HepG2 (cell line): Measurements from ENCODE around the gene GNAT3. TPM values are rescaled to one million over a fixed set of nuclear protein-coding genes. Genes with fewer than 3 reads are reported as not detected.

ENCODE experiments used
- ATAC-seq: fragments of 200-7000 bp; cut with Tn5 transposase; 3 replicates; pipeline ENCODE4 v1.9.1; 2020; ENCODE audit warnings: mild to moderate bottlenecking, moderate library complexity
- BruUV-seq: library from RNA; stranded (reverse); fragments of 400-500 nt; replicated peaks from 2 replicates; lab custom pipeline; 2021; lab: Mats Ljungman, UMichigan
- CTCF ChIA-PET: fragments of 300-600 bp; formaldehyde crosslinking; extraction: SDS; loops from one replicate; lab custom pipeline; 2021; ENCODE audit warnings: low total read pairs, inconsistent platforms, low intra/inter-chr PET ratio; lab: Yijun Ruan, JAX
- POLR2A ChIA-PET: fragments of 350-600 bp; sonication (Branson Sonifier 250); formaldehyde crosslinking; loops from one replicate; lab custom pipeline; 2020; ENCODE audit warnings: antibody characterized with exemption, inconsistent platforms; lab: Yijun Ruan, JAX
- DNase-seq: peaks from one replicate; pipeline ENCODE4 v3.0.0-alpha.2; 2015; ENCODE audit warnings: low spot score
- FAIRE-seq: peaks from 3 replicates; lab custom pipeline; 2011; peaks lifted over from hg19 to GRCh38; lab: Jason Lieb, UNC
- H2AFZ ChIP-seq: one replicate; pipeline ENCODE4 v1.6.1; 2011; ENCODE audit warnings: low read length, inconsistent platforms
- H3K27ac ChIP-seq: fragments of 300-600 bp; 3 replicates; pipeline ENCODE4 v1.8.0; 2011; ENCODE audit warnings: mixed run types, mild to moderate bottlenecking, mixed read lengths, low read length, inconsistent platforms; ENCODE audit not compliant: insufficient read depth; ENCODE audit errors: extremely low read length
- H3K27me3 ChIP-seq, 2 experiments: fragments of 200-600 bp in 1 of 2; 2 replicates in 1 of 2; 3 replicates in 1 of 2; pipeline versions ENCODE4 v1.6.0 to v1.8.0; 2011; ENCODE audit warnings: low read length in 2 of 2, mild to moderate bottlenecking in 2 of 2, moderate library complexity in 2 of 2, inconsistent platforms in 1 of 2; ENCODE audit not compliant: insufficient read depth in 2 of 2, control insufficient read depth in 1 of 2
- H3K36me3 ChIP-seq, 2 experiments: fragments of 200-600 bp in 1 of 2; replicated peaks in 1 of 2; 2 replicates in 1 of 2; 3 replicates in 1 of 2; pipeline versions ENCODE4 v1.5.1 to v1.8.0; 2011; ENCODE audit warnings: low read length in 2 of 2, inconsistent platforms in 1 of 2; ENCODE audit not compliant: insufficient read depth in 2 of 2, control insufficient read depth in 1 of 2
- H3K4me1 ChIP-seq: 2 replicates; pipeline ENCODE4 v1.5.1; 2012; ENCODE audit warnings: low read length, inconsistent platforms; ENCODE audit not compliant: insufficient read depth
- H3K4me2 ChIP-seq: 2 replicates; pipeline ENCODE4 v1.6.0; 2011; ENCODE audit warnings: low read depth, low read length, inconsistent platforms
- H3K4me3 ChIP-seq, 3 experiments: fragments of 200-600 bp in 1 of 3; sonication (generic), shearing (Covaris generic) in 1 of 3; replicated peaks in 1 of 3; 2 replicates each; pipeline ENCODE4 v1.5.1; 2011 to 2016; ENCODE audit warnings: low read length in 3 of 3, inconsistent platforms in 2 of 3, low read depth in 2 of 3, mild to moderate bottlenecking in 2 of 3, control low read depth in 1 of 3, mixed read lengths in 1 of 3; ENCODE audit not compliant: insufficient read depth in 1 of 3
- H3K79me2 ChIP-seq: one replicate; pipeline ENCODE4 v1.6.1; 2011; ENCODE audit warnings: low read length, inconsistent platforms; ENCODE audit not compliant: insufficient read depth
- H3K9ac ChIP-seq: 2 replicates; pipeline ENCODE4 v1.6.0; 2011; ENCODE audit warnings: mild to moderate bottlenecking, low read depth, low read length, inconsistent platforms; ENCODE audit not compliant: insufficient read depth
- H3K9me3 ChIP-seq: 2 replicates; pipeline ENCODE4 v1.5.1; 2012; ENCODE audit warnings: mild to moderate bottlenecking, low read length
- H4K20me1 ChIP-seq: 2 replicates; pipeline ENCODE4 v1.6.0; 2011; ENCODE audit warnings: inconsistent platforms, mild to moderate bottlenecking, low read length, moderate library complexity; ENCODE audit not compliant: insufficient read depth
- HNF1A ChIP-seq, 2 experiments: sonication (generic) in 1 of 2; formaldehyde crosslinking in 1 of 2; IDR thresholded peaks; 2 replicates each; pipeline versions ENCODE4 v1.4.0 to v1.6.1; 2016 to 2020; ENCODE audit warnings: borderline replicate concordance in 1 of 2, low read depth in 1 of 2, mild to moderate bottlenecking in 1 of 2, missing genetic modification reagents in 1 of 2
- HNF4A ChIP-seq: sonication (generic); formaldehyde crosslinking; IDR thresholded peaks from 2 replicates; pipeline ENCODE4 v1.4.0; 2020; ENCODE audit warnings: missing genetic modification reagents
- KDM6A ChIP-seq: IDR thresholded peaks from 2 replicates; pipeline ENCODE4 v1.6.1; 2016; ENCODE audit warnings: low read depth
- LCORL ChIP-seq, 2 experiments: fragments of 450-650 bp in 1 of 2; sonication (generic) in 1 of 2; formaldehyde crosslinking in 1 of 2; IDR thresholded peaks; 2 replicates each; pipeline versions ENCODE4 v1.5.0 to v1.6.1; 2017 to 2020; ENCODE audit warnings: antibody characterized with exemption in 1 of 2, missing genetic modification reagents in 1 of 2
- MBD4 ChIP-seq: IDR thresholded peaks from 2 replicates; pipeline ENCODE4 v1.6.1; 2012; ENCODE audit warnings: low read length, inconsistent platforms, borderline replicate concordance
- MTA3 ChIP-seq: sonication (generic); formaldehyde crosslinking; IDR thresholded peaks from 2 replicates; pipeline ENCODE4 v1.4.0; 2020; ENCODE audit warnings: missing genetic modification reagents
- NFATC3 ChIP-seq: sonication (generic); formaldehyde crosslinking; IDR thresholded peaks from 2 replicates; pipeline ENCODE4 v1.5.1; 2020; ENCODE audit warnings: mild to moderate bottlenecking, missing genetic modification reagents
- PLSCR1 ChIP-seq: sonication (generic); formaldehyde crosslinking; IDR thresholded peaks from 2 replicates; pipeline ENCODE4 v1.5.0; 2020; ENCODE audit warnings: missing genetic modification reagents, mild to moderate bottlenecking, borderline replicate concordance
- SP1 ChIP-seq, 2 experiments: fragments of 450-650 bp in 1 of 2; sonication (generic) in 1 of 2; formaldehyde crosslinking in 1 of 2; IDR thresholded peaks; 2 replicates each; pipeline versions ENCODE4 v1.4.0 to v1.6.1; 2016 to 2020; ENCODE audit warnings: missing genetic modification reagents in 1 of 2
- ZNF335 ChIP-seq: sonication (generic); formaldehyde crosslinking; IDR thresholded peaks from 2 replicates; pipeline ENCODE4 v1.4.0; 2020; ENCODE audit warnings: missing genetic modification reagents
- ZNF350 ChIP-seq: sonication (generic); formaldehyde crosslinking; IDR thresholded peaks from 2 replicates; pipeline ENCODE4 v1.4.0; 2020; ENCODE audit warnings: mild to moderate bottlenecking, low read depth, missing genetic modification reagents, borderline replicate concordance
- ZSCAN29 ChIP-seq: sonication (generic); formaldehyde crosslinking; conservative IDR thresholded peaks from 2 replicates; pipeline ENCODE4 v1.4.0; 2020; ENCODE audit warnings: mild to moderate bottlenecking, missing genetic modification reagents
- WGBS: methylation state at CpG from one replicate; pipeline ENCODE4 v1.1.6; 2017; ENCODE audit warnings: low lambda C conversion rate; 5-methylcytosine and 5-hydroxymethylcytosine counted together
- in situ Hi-C: cut with HindIII; loops from 2 replicates; pipeline ENCODE4 v1.10.0; 2017; ENCODE audit warnings: low pct_unique_long_range_greater_than_20kb; ENCODE audit not compliant: extremely low pct_ligation_motif_present
- intact Hi-C: fragments of 100-400 bp; cut with micrococcal nuclease; formaldehyde crosslinking; loops from one replicate; pipeline ENCODE4 v1.10.0; 2022; ENCODE audit not compliant: unreplicated experiment
- polyA plus RNA-seq, 8 experiments: library from polyadenylated mRNA; depleted of rRNA in 3 of 8; stranded (reverse) in 7 of 8; unstranded in 1 of 8; fragments of >200 nt; fragmentation: Illumina TruSeq in 4 of 8; extraction: Trizol in 4 of 8; gene quantifications; 2 replicates each; pipeline versions ENCODE4 v1.2.1 to v1.2.3, GENCODE V29; 2011 to 2016; ENCODE audit warnings: low read depth in 4 of 8, missing spikeins in 1 of 8, mixed read lengths in 1 of 8; ENCODE audit not compliant: insufficient read depth in 1 of 8
- total RNA-seq, 5 experiments: library from RNA; depleted of rRNA; stranded (reverse); fragments of >200 nt; fragmentation: Illumina TruSeq; extraction: Trizol; gene quantifications; 2 replicates each; pipeline ENCODE4 v1.2.3, GENCODE V29; 2016; ENCODE audit warnings: low read depth in 1 of 5

Gene GNAT3
- total and polyA plus RNA-seq, 2 of the 13 experiments (the other 11 are each of a cell fraction or from before 2014, with no cell fraction given), result not detected

DNA sequence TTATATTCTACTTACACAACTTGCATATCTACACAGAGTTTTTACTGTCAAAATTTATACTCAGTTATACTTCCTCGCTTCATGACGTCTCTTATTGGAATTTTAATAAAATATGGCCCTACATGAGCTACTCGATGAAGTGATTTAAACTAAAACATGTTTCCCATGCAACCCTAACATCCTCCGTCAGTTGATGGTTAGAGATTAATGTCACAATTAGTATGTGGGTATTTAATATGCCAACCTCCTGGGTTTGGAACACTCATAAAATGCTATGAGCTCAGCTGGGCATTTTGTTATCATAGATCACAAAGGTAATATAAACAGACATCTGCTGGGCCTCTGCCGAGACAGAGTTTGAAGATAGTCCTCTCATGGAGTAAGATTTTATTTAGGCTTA, 66.5 kb downstream of the GNAT3 start:
- in situ Hi-C loops, result loop anchor here (25.0 kb wide), 1 partner anchor 1017 kb away; no protein-coding TSS in a partner anchor
- H3K79me2 ChIP-seq, result no peaks in the 10 kb centered on the region
- no peak for TF ChIP-seq PLSCR1
- no peak for TF ChIP-seq ZSCAN29 (CRISPR knock-in tag)
- no peak for TF ChIP-seq ZNF335
- no peak for TF ChIP-seq LCORL (IDR thresholded peaks at IDR 0.05)
- no peak for TF ChIP-seq LCORL (CRISPR knock-in tag; IDR thresholded peaks at IDR 0.05)
- TF ChIP-seq ZNF350, result no peak
- no peak for TF ChIP-seq HNF4A (CRISPR knock-in tag)
- TF ChIP-seq SP1 (IDR thresholded peaks at IDR 0.05), result no peak
- no peak for TF ChIP-seq SP1 (CRISPR knock-in tag; IDR thresholded peaks at IDR 0.05)
- no peak for TF ChIP-seq NFATC3 (CRISPR knock-in tag)
- no peak for TF ChIP-seq MTA3 (CRISPR knock-in tag)
- no peak for TF ChIP-seq KDM6A (CRISPR knock-in tag)
- TF ChIP-seq HNF1A (IDR thresholded peaks at IDR 0.05; ENCODE audit: low read depth), result no peak
- TF ChIP-seq HNF1A (CRISPR knock-in tag; IDR thresholded peaks at IDR 0.05; ENCODE audit: borderline replicate concordance), result no peak
- TF ChIP-seq MBD4, result no peak
- TF ChIP-seq, all 625 proteins: peak for 0
- no peaks in the 10 kb centered on the region for H3K36me3 ChIP-seq
- intact Hi-C loops, result no loop called here
- POLR2A ChIA-PET, result no interaction called here
- no TSS peak for BruUV-seq
- H3K27ac ChIP-seq, result no peak overlapping the region
- peaks cover 11% of the 10 kb centered on the region for H3K4me1 ChIP-seq
- WGBS, result 66% methylated on average over 5 of the region's 5 CpGs
- no peaks in the 10 kb centered on the region for H3K27me3 ChIP-seq
- no peaks in the 10 kb centered on the region for H4K20me1 ChIP-seq
- H3K4me3 ChIP-seq, result no peak overlapping the region
- no peak overlapping the region for H2AFZ ChIP-seq
- H3K9ac ChIP-seq, result no peak overlapping the region
- CTCF ChIA-PET, result no interaction called here
- H3K4me2 ChIP-seq, result no peak overlapping the region
- FAIRE-seq (no peak), ATAC-seq (no peak), DNase-seq (no peak)
- H3K9me3 ChIP-seq, result no peaks in the 10 kb centered on the region
